Colonic mucosa (tissue), 4 donors: ENCODE measurements around the gene HMGB2. TPM values are rescaled to one million over a fixed set of nuclear protein-coding genes. Genes with fewer than 3 reads are reported as not detected.

Source experiments
- DNase-seq: peaks from one replicate; pipeline ENCODE4 v3.0.0-alpha.2; 2020
- H3K27ac ChIP-seq: fragments of 200-600 bp; one replicate; pipeline ENCODE4 v1.8.0; 2021
- H3K27me3 ChIP-seq: fragments of 200-600 bp; one replicate; pipeline ENCODE4 v1.8.0; 2021
- H3K36me3 ChIP-seq: fragments of 200-600 bp; one replicate; pipeline ENCODE4 v1.8.0; 2021
- H3K4me1 ChIP-seq: fragments of 200-600 bp; one replicate; pipeline ENCODE4 v1.8.0; 2021; ENCODE audit warnings: mild to moderate bottlenecking
- H3K4me3 ChIP-seq: fragments of 200-600 bp; one replicate; pipeline ENCODE4 v1.8.0; 2021
- H3K9ac ChIP-seq, 2 donors: one replicate each; pipeline ENCODE4 v1.7.0; 2013; ENCODE audit warnings: control low read depth in 2 of 2, low read depth in 2 of 2, low read length in 2 of 2
- H3K9me3 ChIP-seq: fragments of 200-600 bp; one replicate; pipeline ENCODE4 v1.8.0; 2021
- intact Hi-C: fragments of 100-400 bp; cut with DNase I; formaldehyde crosslinking; loops from one replicate; pipeline ENCODE4 v1.14.1; 2022
- total RNA-seq, 2 donors: library from RNA; stranded (reverse); fragmentation: NEBNext Ultra II Directional in 1 of 2; extraction: Animal tissue kit (Norgen Biotek cat#: 25700) in 1 of 2; gene quantifications; one replicate each; pipeline ENCODE4 v1.2.1, GENCODE V29; 2021
- TF ChIP-seq, protein P1 (sequence below): fragments of 200-600 bp; IDR thresholded peaks from one replicate; pipeline ENCODE4 v1.8.0; 2022; ENCODE audit warnings: antibody characterized with exemption, mild to moderate bottlenecking
- donor health status: healthy.
- donor health status: DM: no; HTN: no; CAD: no.
- donor health status: DM: no; HTN: no; CAD: no.

HMGB2 gene
- total RNA-seq, 2 donors from 2014 or later: 94.3 to 246 TPM

DNA sequence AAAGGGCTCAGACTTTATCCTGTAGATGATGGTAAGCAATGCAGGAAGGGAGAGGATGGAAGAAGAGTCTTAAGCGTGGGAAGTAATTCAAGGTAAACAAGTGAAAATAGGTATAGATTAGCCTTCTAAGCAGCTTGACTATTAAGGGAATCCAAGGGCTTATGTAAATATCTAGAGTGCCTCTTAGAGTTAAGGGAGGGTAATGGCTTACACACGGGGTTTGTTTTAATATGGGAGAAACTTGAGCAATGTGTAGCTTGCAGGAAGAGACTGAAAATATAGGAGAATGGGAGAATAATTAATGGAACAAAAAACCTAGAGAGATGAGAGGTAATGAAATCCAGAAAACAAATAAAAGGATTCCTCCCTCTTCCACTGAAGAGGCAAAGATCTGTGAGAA is 23.8 kb upstream of the HMGB2 start:
- TF ChIP-seq, protein P1, sequence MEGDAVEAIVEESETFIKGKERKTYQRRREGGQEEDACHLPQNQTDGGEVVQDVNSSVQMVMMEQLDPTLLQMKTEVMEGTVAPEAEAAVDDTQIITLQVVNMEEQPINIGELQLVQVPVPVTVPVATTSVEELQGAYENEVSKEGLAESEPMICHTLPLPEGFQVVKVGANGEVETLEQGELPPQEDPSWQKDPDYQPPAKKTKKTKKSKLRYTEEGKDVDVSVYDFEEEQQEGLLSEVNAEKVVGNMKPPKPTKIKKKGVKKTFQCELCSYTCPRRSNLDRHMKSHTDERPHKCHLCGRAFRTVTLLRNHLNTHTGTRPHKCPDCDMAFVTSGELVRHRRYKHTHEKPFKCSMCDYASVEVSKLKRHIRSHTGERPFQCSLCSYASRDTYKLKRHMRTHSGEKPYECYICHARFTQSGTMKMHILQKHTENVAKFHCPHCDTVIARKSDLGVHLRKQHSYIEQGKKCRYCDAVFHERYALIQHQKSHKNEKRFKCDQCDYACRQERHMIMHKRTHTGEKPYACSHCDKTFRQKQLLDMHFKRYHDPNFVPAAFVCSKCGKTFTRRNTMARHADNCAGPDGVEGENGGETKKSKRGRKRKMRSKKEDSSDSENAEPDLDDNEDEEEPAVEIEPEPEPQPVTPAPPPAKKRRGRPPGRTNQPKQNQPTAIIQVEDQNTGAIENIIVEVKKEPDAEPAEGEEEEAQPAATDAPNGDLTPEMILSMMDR: no peak
- no peaks in the 10 kb centered on the region for H3K9me3 ChIP-seq
- no peak overlapping the region for H3K4me3 ChIP-seq
- no peaks in the 10 kb centered on the region for H3K4me1 ChIP-seq
- H3K9ac ChIP-seq: no peak overlapping the region
- DNase-seq: no peak
- no peaks in the 10 kb centered on the region for H3K36me3 ChIP-seq
- intact Hi-C loops: no loop called here
- no peak overlapping the region for H3K27ac ChIP-seq
- H3K27me3 ChIP-seq: no peaks in the 10 kb centered on the region

DNA sequence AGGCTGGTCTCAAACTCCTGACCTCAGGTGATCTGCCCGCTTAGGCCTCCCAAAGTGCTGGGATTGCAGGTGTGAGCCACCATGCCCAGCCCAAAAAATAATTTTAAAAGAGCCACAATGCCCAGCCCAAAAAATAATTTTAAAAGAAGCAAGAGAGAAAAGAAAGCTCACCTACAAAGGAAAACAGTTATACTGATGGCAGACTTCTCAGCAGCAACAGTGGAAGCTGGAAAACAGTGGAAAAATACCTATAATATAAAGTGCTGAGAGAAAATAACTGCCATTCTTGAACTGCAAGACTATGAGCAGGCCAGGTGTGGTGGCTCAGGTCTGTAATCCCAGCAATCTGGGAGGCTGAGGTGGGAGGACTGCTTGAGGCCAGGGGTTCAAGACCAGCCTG is 13.3 kb upstream of the HMGB2 start:
- Histone ChIP-seq H3K4me1 (no peaks in the 10 kb centered on the region), H3K9me3 (no peaks in the 10 kb centered on the region), H3K27me3 (no peaks in the 10 kb centered on the region), H3K4me3 (no peak overlapping the region), H3K27ac (no peak overlapping the region), H3K9ac (no peak overlapping the region), H3K36me3 (no peaks in the 10 kb centered on the region)
- TF ChIP-seq, protein P1: no peak
- no peak for DNase-seq
- intact Hi-C loops: no loop called here

DNA sequence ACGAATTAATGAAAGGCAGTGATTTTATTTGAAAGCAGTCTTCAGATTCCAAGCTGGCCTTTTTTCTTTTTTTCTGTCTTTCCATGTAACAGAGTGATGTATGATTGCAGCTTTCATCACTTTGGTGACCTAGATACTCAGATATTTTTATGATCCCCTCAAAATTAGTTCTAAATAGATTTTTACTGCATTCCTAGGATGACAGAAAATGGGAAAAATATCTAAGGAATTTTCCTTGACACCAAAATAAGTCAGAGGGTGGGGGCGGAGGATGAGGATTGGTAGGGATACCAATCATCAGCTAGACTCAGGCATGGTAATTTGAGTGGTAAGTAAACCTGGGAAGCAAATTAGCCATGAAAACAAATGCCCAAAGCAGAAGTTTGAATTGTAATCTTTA is 11.9 kb upstream of the HMGB2 start:
- no peak overlapping the region for H3K9ac ChIP-seq
- no peaks in the 10 kb centered on the region for H3K36me3 ChIP-seq
- H3K4me3 ChIP-seq: no peak overlapping the region
- no peaks in the 10 kb centered on the region for H3K9me3 ChIP-seq
- intact Hi-C loops: no loop called here
- TF ChIP-seq, protein P1: no peak
- DNase-seq: no peak
- no peaks in the 10 kb centered on the region for H3K4me1 ChIP-seq
- H3K27ac ChIP-seq: no peak overlapping the region
- no peaks in the 10 kb centered on the region for H3K27me3 ChIP-seq

DNA sequence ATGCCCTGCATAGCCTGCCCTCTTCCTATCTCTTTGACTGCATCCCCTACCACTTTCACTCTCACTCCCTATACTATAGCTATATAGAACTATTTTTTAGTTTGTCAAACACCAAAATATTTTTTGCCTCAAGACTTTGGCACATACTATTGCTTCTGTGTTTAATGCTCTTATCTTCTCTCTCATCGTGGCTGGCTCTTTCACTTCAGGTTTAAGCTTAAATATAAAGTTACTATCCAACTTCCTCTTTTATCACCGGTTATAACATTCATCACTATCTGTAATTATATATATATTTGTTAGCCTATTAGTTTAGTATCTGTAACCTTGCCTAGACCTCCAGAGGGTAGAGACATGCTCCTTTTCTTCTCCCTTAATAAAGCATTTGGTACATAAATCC is 11.5 kb upstream of the HMGB2 start:
- DNase-seq: no peak
- Histone ChIP-seq H3K9me3 (no peaks in the 10 kb centered on the region), H3K36me3 (no peaks in the 10 kb centered on the region), H3K9ac (no peak overlapping the region), H3K4me1 (no peaks in the 10 kb centered on the region), H3K4me3 (no peak overlapping the region), H3K27me3 (no peaks in the 10 kb centered on the region), H3K27ac (no peak overlapping the region)
- intact Hi-C loops: no loop called here
- TF ChIP-seq, protein P1: no peak

DNA sequence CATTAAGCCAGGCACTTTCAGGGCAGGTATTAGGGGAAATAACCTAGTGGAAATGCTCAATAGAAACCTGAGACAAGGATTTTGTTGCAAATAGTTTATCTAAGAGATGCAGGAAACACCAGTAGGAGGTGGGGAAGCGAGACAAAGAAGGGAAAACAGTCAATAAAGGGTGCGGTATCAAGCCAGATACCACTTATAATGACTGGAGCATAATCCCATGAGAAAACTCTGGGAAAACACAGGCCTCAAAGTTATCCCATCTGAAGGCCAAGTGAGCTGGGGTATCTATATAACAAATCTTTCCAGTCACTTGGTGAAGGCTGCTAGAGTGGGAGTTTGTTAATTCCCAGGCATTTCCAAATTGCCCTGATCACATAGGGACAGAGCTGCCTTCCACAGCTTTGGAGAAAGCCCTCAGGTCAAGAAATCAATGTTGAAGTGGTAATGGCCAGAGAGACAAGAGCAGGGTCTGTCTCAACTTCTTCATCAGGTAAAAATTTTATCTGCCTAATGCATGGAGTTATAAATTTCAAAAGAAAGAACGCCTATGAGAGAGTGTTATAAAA is 9.8 kb upstream of the HMGB2 start:
- intact Hi-C loops: no loop called here

More for the DNA sequence above, 9.8 kb upstream of the HMGB2 start:
- no peak for DNase-seq
- H3K36me3 ChIP-seq: no peaks in the 10 kb centered on the region
- H3K4me1 ChIP-seq: no peaks in the 10 kb centered on the region
- H3K9me3 ChIP-seq: no peaks in the 10 kb centered on the region
- H3K9ac ChIP-seq: no peak overlapping the region
- TF ChIP-seq, protein P1: no peak
- no peaks in the 10 kb centered on the region for H3K27me3 ChIP-seq
- no peak overlapping the region for H3K4me3 ChIP-seq
- H3K27ac ChIP-seq: no peak overlapping the region
